ENCODE data around the gene ALPL.
A peak's percentile ranks its signal among the peaks of the same experiment; 100 is the strongest.

The ALPL gene

GRCh38 chr1:21496886-21497285, 12.3 kb upstream of the ALPL start:
- H3K36me3 Mint-ChIP-seq = no peaks in the 10 kb centered on the region
- H3K4me3 Mint-ChIP-seq = no peak overlapping the region
- peaks cover 13% of the 10 kb centered on the region for H3K27me3 Mint-ChIP-seq
- no peaks in the 10 kb centered on the region for H3K9me3 Mint-ChIP-seq
- H3K4me1 Mint-ChIP-seq = peaks cover 5% of the 10 kb centered on the region
- no peak for ATAC-seq
- no peak overlapping the region for H3K27ac Mint-ChIP-seq

- H3K36me3 Mint-ChIP-seq = no peaks in the 10 kb centered on the region
- ATAC-seq = no peak
These were observed 11.7 kb upstream of the ALPL start for GRCh38 chr1:21497466-21498061.

GRCh38 chr1:21499283-21499950, 9.8 kb upstream of the ALPL start:
- Mint-ChIP-seq H3K4me1 (peaks cover 5% of the 10 kb centered on the region), H3K36me3 (no peaks in the 10 kb centered on the region), H3K4me3 (no peak overlapping the region), H3K27ac (no peak overlapping the region), H3K27me3 (peaks cover 23% of the 10 kb centered on the region), H3K9me3 (no peaks in the 10 kb centered on the region)
- ATAC-seq = no peak

More at GRCh38 chr1:21497466-21498061, 11.7 kb upstream of the ALPL start:
- peaks cover 5% of the 10 kb centered on the region for H3K4me1 Mint-ChIP-seq
- H3K4me3 Mint-ChIP-seq = no peak overlapping the region
- peaks cover 13% of the 10 kb centered on the region for H3K27me3 Mint-ChIP-seq
- no peak overlapping the region for H3K27ac Mint-ChIP-seq
- no peaks in the 10 kb centered on the region for H3K9me3 Mint-ChIP-seq

GRCh38 chr1:21503706-21504377, 5.4 kb upstream of the ALPL start:
- Mint-ChIP-seq H3K27ac (no peak overlapping the region), H3K36me3 (no peaks in the 10 kb centered on the region), H3K4me3 (no peak overlapping the region), H3K4me1 (peaks cover 5% of the 10 kb centered on the region), H3K9me3 (no peaks in the 10 kb centered on the region), H3K27me3 (peaks cover 54% of the 10 kb centered on the region)
- ATAC-seq = no peak

DNA sequence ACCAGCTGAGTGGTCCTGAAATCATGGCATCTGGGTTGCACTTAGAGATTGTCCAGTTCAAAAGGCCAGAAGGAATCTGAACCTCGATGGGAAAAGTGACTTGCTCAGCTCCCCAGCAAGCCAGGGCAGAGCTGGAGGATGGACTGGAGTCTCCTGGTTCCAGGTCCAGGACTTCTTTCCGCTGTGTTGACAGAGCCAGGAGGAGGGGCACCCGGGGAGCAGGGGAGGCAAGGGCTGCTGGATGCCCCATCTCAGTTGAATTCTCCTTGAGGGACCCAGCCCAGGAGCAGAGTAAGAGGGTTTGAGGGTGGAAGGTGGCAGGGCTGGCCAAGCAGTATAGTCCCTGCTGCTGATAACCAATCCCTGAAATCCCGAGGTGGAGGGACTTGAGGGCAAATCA, 2.4 kb upstream of the ALPL start:
- H3K27me3 Mint-ChIP-seq = peaks cover 45% of the 10 kb centered on the region
- no peaks in the 10 kb centered on the region for H3K36me3 Mint-ChIP-seq
- ATAC-seq = no peak
- no peak overlapping the region for H3K4me3 Mint-ChIP-seq
- H3K9me3 Mint-ChIP-seq = no peaks in the 10 kb centered on the region
- no peak overlapping the region for H3K27ac Mint-ChIP-seq
- peaks cover 15% of the 10 kb centered on the region for H3K4me1 Mint-ChIP-seq

DNA sequence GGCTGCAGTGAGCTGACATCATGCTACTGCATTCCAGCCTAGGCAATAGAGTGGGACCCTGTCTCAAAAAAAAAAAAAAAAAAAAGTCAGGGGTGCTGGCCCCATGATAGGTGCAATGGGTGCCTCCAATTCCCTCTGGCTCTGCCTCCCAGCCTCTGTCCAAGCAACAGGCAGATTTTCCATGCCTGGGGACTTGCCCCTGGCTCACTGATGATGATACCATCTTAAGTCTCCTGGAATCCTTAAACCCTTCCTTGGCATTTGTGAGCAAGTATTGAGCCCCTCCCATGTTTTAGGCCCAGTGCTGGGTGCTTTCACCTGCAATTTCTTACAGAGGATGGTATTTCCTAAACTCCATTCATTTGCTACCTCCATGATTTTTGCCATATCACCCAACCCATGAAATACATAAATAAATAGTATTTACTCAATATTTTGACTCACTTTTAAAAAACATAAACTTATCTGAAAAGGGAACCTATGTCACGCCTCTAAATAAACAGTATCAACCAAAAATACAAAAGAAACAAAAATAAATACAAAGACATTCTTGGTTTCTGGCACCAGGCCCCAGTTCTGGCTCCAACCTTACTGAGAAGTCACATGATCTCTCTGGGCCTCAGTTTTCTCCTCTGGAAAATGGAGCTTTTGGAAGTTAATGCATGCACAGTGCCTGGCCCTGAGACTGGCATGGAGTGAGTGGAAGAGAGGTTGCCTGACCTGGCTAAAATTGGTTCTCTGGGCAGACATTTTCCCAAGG, 1.5 kb upstream of the ALPL start:
- no peak for ATAC-seq
- H3K36me3 Mint-ChIP-seq = no peaks in the 10 kb centered on the region
- H3K4me1 Mint-ChIP-seq = peaks cover 15% of the 10 kb centered on the region
- no peak overlapping the region for H3K27ac Mint-ChIP-seq
- no peak overlapping the region for H3K4me3 Mint-ChIP-seq
- peaks cover 45% of the 10 kb centered on the region for H3K27me3 Mint-ChIP-seq
- no peaks in the 10 kb centered on the region for H3K9me3 Mint-ChIP-seq

DNA sequence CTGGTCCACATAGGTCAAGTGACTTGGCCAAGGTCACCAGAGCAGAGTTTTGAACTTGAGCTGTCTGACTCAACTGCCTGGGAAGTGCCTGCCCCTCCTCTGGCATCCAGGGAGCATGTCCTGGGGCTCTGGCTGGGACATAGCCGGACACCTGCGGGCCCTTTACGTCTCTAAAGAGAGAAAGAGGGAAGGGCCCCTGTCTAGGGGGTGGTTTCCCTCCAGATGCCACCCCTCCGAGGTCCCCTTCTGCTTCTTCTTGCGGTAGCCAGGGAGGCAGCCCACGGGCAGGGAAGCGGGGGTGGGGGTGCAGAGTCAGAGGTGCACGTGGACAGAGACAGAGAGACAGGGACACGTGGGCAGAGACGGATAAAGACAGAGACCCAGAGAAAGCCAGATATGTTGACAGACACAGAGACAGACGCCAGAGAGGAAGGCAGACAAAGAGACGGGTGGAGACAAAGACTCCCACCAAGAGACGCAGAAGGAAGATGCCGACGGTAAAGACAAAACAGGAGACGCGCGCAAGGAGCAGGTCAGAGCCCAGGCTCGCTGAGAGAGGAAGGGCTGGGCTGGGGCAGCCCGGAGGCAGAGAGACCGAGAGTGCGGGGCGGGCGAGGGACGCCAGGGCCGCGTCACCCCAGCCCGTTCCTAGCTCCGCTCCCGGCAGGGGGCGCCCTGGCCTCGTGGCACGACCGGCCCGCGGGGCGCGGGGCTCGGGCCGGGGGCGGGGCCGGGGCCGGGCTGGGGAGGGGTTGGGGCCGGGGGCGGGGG, 458 bp upstream of the ALPL start:
- Mint-ChIP-seq H3K4me3 (peak overlapping the region; percentile 81), H3K27ac (peak overlapping the region; percentile 71), H3K27me3 (peaks cover 41% of the 10 kb centered on the region), H3K36me3 (no peaks in the 10 kb centered on the region), H3K4me1 (peaks cover 21% of the 10 kb centered on the region), H3K9me3 (no peaks in the 10 kb centered on the region)
- peak; percentile 96 for ATAC-seq

GRCh38 chr1:21510113-21510493, 880 bp downstream of the ALPL start:
- no peak for ATAC-seq
- Mint-ChIP-seq H3K36me3 (no peaks in the 10 kb centered on the region), H3K9me3 (no peaks in the 10 kb centered on the region), H3K27me3 (peaks cover 34% of the 10 kb centered on the region), H3K4me3 (peak overlapping the region; percentile 6), H3K27ac (no peak overlapping the region), H3K4me1 (peaks cover 33% of the 10 kb centered on the region)

- Mint-ChIP-seq H3K27ac (no peak overlapping the region), H3K9me3 (no peaks in the 10 kb centered on the region), H3K36me3 (no peaks in the 10 kb centered on the region), H3K27me3 (peaks cover 28% of the 10 kb centered on the region), H3K4me1 (peaks cover 39% of the 10 kb centered on the region), H3K4me3 (no peak overlapping the region)
- no peak for ATAC-seq
These were observed 1.8 kb downstream of the ALPL start for GRCh38 chr1:21510885-21511578.

GRCh38 chr1:21511579-21512522, 2.6 kb downstream of the ALPL start:
- H3K9me3 Mint-ChIP-seq = no peaks in the 10 kb centered on the region
- ATAC-seq = no peak
- peaks cover 47% of the 10 kb centered on the region for H3K4me1 Mint-ChIP-seq
- H3K27me3 Mint-ChIP-seq = peaks cover 20% of the 10 kb centered on the region
- H3K36me3 Mint-ChIP-seq = no peaks in the 10 kb centered on the region
- no peak overlapping the region for H3K4me3 Mint-ChIP-seq
- no peak overlapping the region for H3K27ac Mint-ChIP-seq

DNA sequence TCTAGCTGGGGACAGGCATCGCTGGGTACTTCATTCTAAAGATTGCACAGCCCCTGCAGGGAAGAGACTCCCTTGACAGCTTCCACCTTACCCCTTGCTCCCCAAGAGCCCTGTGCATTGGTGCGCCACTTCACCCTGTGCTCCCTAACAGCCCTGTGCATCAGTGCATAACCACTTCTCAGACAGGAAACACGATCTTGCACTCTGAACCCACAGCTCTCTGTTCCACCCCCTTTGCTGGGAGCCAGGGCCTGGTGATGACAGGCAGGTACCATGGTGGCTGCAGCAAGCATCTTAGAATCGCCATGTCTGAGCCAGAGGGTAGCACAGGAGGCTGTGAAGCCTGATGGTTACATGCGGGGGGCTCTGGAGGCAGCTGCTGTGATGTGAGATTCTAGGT, 5.0 kb downstream of the ALPL start:
- Mint-ChIP-seq H3K9me3 (no peaks in the 10 kb centered on the region), H3K4me1 (peaks cover 62% of the 10 kb centered on the region), H3K4me3 (no peak overlapping the region), H3K27me3 (peaks cover under 1% of the 10 kb centered on the region), H3K36me3 (no peaks in the 10 kb centered on the region), H3K27ac (peak overlapping the region; percentile 48)
- peak; percentile 77 for ATAC-seq

DNA sequence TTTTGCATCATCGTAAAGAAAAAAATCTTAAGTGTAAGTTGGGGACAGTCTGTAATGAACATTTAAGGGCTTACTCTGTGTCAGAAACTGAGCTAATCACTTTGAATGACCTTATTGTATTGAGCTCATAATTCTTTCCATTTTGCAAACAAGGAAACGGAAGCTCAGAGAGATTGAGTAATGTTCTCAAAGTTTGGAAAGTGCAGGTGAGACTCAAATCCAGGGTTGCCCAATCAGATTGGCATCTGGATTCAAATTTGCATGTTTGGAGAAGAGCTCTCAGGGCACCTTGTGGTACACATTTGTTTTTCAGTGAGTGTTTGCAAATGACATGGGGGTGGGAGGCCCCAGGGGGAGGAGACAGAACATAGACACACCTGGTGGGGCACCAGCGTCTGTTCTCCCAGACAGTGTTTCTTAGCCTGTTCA, 8.0 kb downstream of the ALPL start:
- no peaks in the 10 kb centered on the region for H3K9me3 Mint-ChIP-seq

DNA sequence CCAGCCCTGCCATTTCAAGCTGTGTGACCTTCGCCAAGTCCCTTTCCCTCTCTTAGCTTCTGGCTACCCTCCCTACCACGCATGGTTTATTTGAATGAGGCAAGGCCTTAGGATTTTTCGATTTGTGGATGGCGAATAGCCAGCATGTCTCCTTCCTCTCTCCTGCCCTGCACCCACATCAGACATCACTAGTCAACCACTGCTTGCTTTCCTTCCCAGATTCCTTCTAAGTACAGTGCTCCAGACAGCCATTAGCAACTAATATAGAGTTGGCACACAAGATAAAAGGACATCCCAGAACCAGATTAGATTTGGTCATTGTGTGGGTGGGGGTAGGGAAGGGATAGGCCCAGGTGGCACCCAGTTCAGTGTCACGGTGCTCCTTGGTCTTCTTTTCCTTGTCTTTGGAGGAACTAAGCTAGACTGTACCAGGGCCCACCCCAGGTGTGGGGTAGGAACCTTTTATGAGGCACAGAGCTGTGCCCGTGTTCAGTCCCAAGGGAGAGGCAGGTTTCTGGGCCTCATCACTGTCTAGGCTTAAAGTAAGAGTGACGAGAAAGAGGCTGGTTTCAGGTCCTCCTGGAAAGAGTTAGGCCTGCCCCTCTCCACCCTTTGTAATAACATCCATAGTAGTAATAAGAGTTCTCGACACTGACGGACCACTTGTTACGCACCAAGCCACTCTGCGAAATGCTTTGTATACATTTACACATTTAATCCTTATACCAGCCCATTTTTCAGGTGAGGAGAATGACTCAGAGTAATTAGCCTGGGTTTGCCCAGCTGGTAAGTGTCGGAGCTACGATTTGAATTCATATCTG, 8.6 kb downstream of the ALPL start:
- no peaks in the 10 kb centered on the region for H3K9me3 Mint-ChIP-seq
- H3K27me3 Mint-ChIP-seq = no peaks in the 10 kb centered on the region
- peak overlapping the region; percentile 87 for H3K27ac Mint-ChIP-seq
- peaks cover 85% of the 10 kb centered on the region for H3K4me1 Mint-ChIP-seq
- no peaks in the 10 kb centered on the region for H3K36me3 Mint-ChIP-seq
- ATAC-seq = peak; percentile 86
- peak overlapping the region; percentile 8 for H3K4me3 Mint-ChIP-seq

More for the DNA sequence above, 8.0 kb downstream of the ALPL start:
- no peaks in the 10 kb centered on the region for H3K36me3 Mint-ChIP-seq
- H3K27ac Mint-ChIP-seq = peak overlapping the region; percentile 87
- H3K4me1 Mint-ChIP-seq = peaks cover 78% of the 10 kb centered on the region
- ATAC-seq = peak; percentile 32
- no peak overlapping the region for H3K4me3 Mint-ChIP-seq
- H3K27me3 Mint-ChIP-seq = no peaks in the 10 kb centered on the region

All from stimulated activated memory B cell treated with anti-CD40 and anti-IgM and Interleukin-4, amounts not matched to agents 10 μg/mL and 1 μg/mL and 100 μg/mL, for 72 hours (primary cell).